Motor neuron (in vitro differentiated cells): Measurements from ENCODE around the gene TMEM52B. TPM values are rescaled to one million over a fixed set of nuclear protein-coding genes. Genes with fewer than 3 reads are reported as not detected.
"Not testable (repeated sequence)": the region's sequence is repeated elsewhere in the genome, so short reads cannot be mapped to it uniquely, and the experiment has no call there.

ENCODE experiments used
- ATAC-seq, 8 experiments: fragments of 200-7000 bp; cut with Tn5 transposase; replicated peaks in 6 of 8; 2 replicates each; pipeline ENCODE4 v1.8.0; 2021; ENCODE audit warnings: mild to moderate bottlenecking in 8 of 8, moderate library complexity in 8 of 8
- H3K27ac ChIP-seq, 2 donors: fragments of 250-450 bp; sonication (Bioruptor Pico); 2 replicates each; pipeline ENCODE4 v1.9.0; 2021; ENCODE audit warnings: antibody characterized with exemption in 2 of 2, mild to moderate bottlenecking in 2 of 2, moderate library complexity in 1 of 2
- H3K4me1 ChIP-seq, 2 donors: fragments of 250-450 bp; sonication (Bioruptor Pico); replicated peaks in 1 of 2; 2 replicates each; pipeline ENCODE4 v1.6.1; 2021; ENCODE audit warnings: antibody characterized with exemption in 2 of 2, mild to moderate bottlenecking in 2 of 2, moderate library complexity in 1 of 2
- H3K4me3 ChIP-seq, 5 donors: fragments of 250-450 bp; sonication (Bioruptor Pico); 2 replicates each; pipeline ENCODE4 v1.9.0; 2021; ENCODE audit warnings: antibody characterized with exemption in 5 of 5, mild to moderate bottlenecking in 5 of 5, moderate library complexity in 4 of 5
- WGBS, 10 experiments: fragments of 450-650 bp; shearing (Covaris generic); methylation state at CpG; one replicate each; pipeline ENCODE4 v1.0.0; 2022; 5-methylcytosine and 5-hydroxymethylcytosine counted together
- in situ Hi-C, 9 experiments: fragments of 400-800 bp; cut with MboI; loops; one replicate each; pipeline ENCODE4 v1.15.0; 2021; ENCODE audit warnings: low sequenced_read_pairs in 9 of 9, low pct_unique_long_range_greater_than_20kb in 2 of 9; ENCODE audit not compliant: unreplicated experiment in 9 of 9
- total RNA-seq, 8 experiments: library from RNA; unstranded; fragments of 300-600 nt; gene quantifications; 2 replicates each; pipeline versions ENCODE4 v1.2.3 to v1.2.4, GENCODE V29; 2022

TMEM52B gene
- total RNA-seq, 8 experiments from 2014 or later = 0.14 to 0.32 (median 0.28) TPM; not detected in 5

GRCh38 chr12:10175846-10176636 lies 2.8 kb upstream of the TMEM52B start:
- 37 to 90% (median 69%) methylated on average over 2 to 5 of the region's 5 CpGs for WGBS, 10 experiments
- no peak for ATAC-seq
- Histone ChIP-seq H3K4me3 (no peak overlapping the region), H3K4me1 (no peaks in the 10 kb centered on the region), H3K27ac (no peak overlapping the region)
- in situ Hi-C loops = no loop called here

- 7 to 94% (median 80%) methylated on average over 1 to 5 of the region's 5 CpGs; no CpG with 5 or more reads in 3 of the 10 experiments for WGBS, 10 experiments
- no peak for ATAC-seq
- Histone ChIP-seq H3K4me3 (no peak overlapping the region), H3K4me1 (no peaks in the 10 kb centered on the region), H3K27ac (no peak overlapping the region)
- in situ Hi-C loops = no loop called here
These were observed 947 bp downstream of the TMEM52B start for GRCh38 chr12:10179776-10180181.

GRCh38 chr12:10182354-10183049 lies 3.7 kb downstream of the TMEM52B start:
- in situ Hi-C loops = no loop called here

GRCh38 chr12:10184261-10184843 lies 5.5 kb downstream of the TMEM52B start:
- in situ Hi-C loops = no loop called here
- WGBS, 10 experiments = 11 to 100% (median 80%) methylated on average over 1 to 7 of the region's 7 CpGs; no CpG with 5 or more reads in 1 of the 10 experiments
- H3K27ac ChIP-seq = no peak overlapping the region
- no peak overlapping the region for H3K4me3 ChIP-seq
- H3K4me1 ChIP-seq = no peaks in the 10 kb centered on the region
- ATAC-seq = peak in 3 of 8 experiments; percentile 43 to 96 (median 81)

More at GRCh38 chr12:10182354-10183049, 3.7 kb downstream of the TMEM52B start:
- 0 to 88% (median 50%) methylated on average over 1 to 5 of the region's 5 CpGs; no CpG with 5 or more reads in 1 of the 10 experiments for WGBS, 10 experiments
- peak in 2 of 8 experiments; percentile 73 to 89 for ATAC-seq
- Histone ChIP-seq H3K27ac (no peak overlapping the region), H3K4me1 (no peaks in the 10 kb centered on the region), H3K4me3 (no peak overlapping the region)

- H3K27ac ChIP-seq = no peak overlapping the region
- in situ Hi-C loops = no loop called here
- no peaks in the 10 kb centered on the region for H3K4me1 ChIP-seq
- no peak for ATAC-seq
- WGBS, 10 experiments = 72 to 100% (median 87%) methylated on average over 2 to 8 of the region's 11 CpGs; no CpG with 5 or more reads in 4 of the 10 experiments
- no peak overlapping the region for H3K4me3 ChIP-seq
These were observed 7.5 kb downstream of the TMEM52B start for GRCh38 chr12:10186299-10186698.

- H3K27ac ChIP-seq, H3K4me3 ChIP-seq, H3K4me1 ChIP-seq, ATAC-seq, in situ Hi-C loops: not testable (repeated sequence)
- 76 to 96% (median 87%) methylated on average over 3 to 6 of the region's 6 CpGs; no CpG with 5 or more reads in 1 of the 10 experiments for WGBS, 10 experiments
These were observed 8.1 kb downstream of the TMEM52B start for GRCh38 chr12:10186958-10187357.

- in situ Hi-C loops = no loop called here
- WGBS, 10 experiments = 50 to 100% (median 89%) methylated on average over 1 to 4 of the region's 5 CpGs; no CpG with 5 or more reads in 3 of the 10 experiments
- no peak for ATAC-seq
- Histone ChIP-seq H3K4me1 (no peaks in the 10 kb centered on the region), H3K4me3 (no peak overlapping the region), H3K27ac (no peak overlapping the region)
These were observed 10.8 kb downstream of the TMEM52B start for GRCh38 chr12:10189653-10190052.

- H3K4me3 ChIP-seq = no peak overlapping the region
- 21 to 100% (median 57%) methylated on average over 3 to 12 of the region's 13 CpGs; no CpG with 5 or more reads in 1 of the 10 experiments for WGBS, 10 experiments
- in situ Hi-C loops = no loop called here
- H3K4me1 ChIP-seq = no peaks in the 10 kb centered on the region
- ATAC-seq = peak; percentile 75 to 98 (median 87)
- no peak overlapping the region for H3K27ac ChIP-seq
These were observed 11.9 kb downstream of the TMEM52B start for GRCh38 chr12:10190558-10191388.

GRCh38 chr12:10191865-10192264 lies 13.0 kb downstream of the TMEM52B start:
- Histone ChIP-seq H3K27ac (no peak overlapping the region), H3K4me1 (no peaks in the 10 kb centered on the region), H3K4me3 (no peak overlapping the region)
- peak in 5 of 8 experiments; percentile 43 to 86 (median 84) for ATAC-seq
- 0 to 100% (median 0%) methylated on average over 1 to 2 of the region's 2 CpGs; no CpG with 5 or more reads in 3 of the 10 experiments for WGBS, 10 experiments
- in situ Hi-C loops = no loop called here

GRCh38 chr12:10194160-10194670 lies 15.4 kb downstream of the TMEM52B start:
- Histone ChIP-seq H3K27ac (no peak overlapping the region), H3K4me3 (no peak overlapping the region), H3K4me1 (no peaks in the 10 kb centered on the region)
- 57 to 100% (median 80%) methylated on average over 1 to 2 of the region's 3 CpGs; no CpG with 5 or more reads in 5 of the 10 experiments for WGBS, 10 experiments
- in situ Hi-C loops = no loop called here
- no peak for ATAC-seq

- Histone ChIP-seq H3K4me1 (no peaks in the 10 kb centered on the region), H3K27ac (no peak overlapping the region), H3K4me3 (no peak overlapping the region)
- in situ Hi-C loops = no loop called here
- 77 to 100% (median 87%) methylated on average over 1 to 7 of the region's 10 CpGs; no CpG with 5 or more reads in 2 of the 10 experiments for WGBS, 10 experiments
- ATAC-seq = no peak
These were observed 17.4 kb downstream of the TMEM52B start for GRCh38 chr12:10196210-10196609.

- ATAC-seq = no peak
- H3K27ac ChIP-seq = no peak overlapping the region
- H3K4me3 ChIP-seq = no peak overlapping the region
- WGBS, 10 experiments = 43 to 100% (median 86%) methylated on average over 1 to 5 of the region's 5 CpGs; no CpG with 5 or more reads in 2 of the 10 experiments
- in situ Hi-C loops = no loop called here
- H3K4me1 ChIP-seq = no peaks in the 10 kb centered on the region
These were observed 19.0 kb downstream of the TMEM52B start for GRCh38 chr12:10197879-10198278.
